H1 (cell line): ENCODE results near the gene SCN7A. TPM values are rescaled to one million over a fixed set of nuclear protein-coding genes. Genes with fewer than 3 reads are reported as not detected.

Experiments used
- FOSL1 ChIP-seq: IDR thresholded peaks from 2 replicates; pipeline ENCODE4 v1.6.1; 2011; ENCODE audit warnings: mild to moderate bottlenecking, low read depth, low read length, moderate library complexity; ENCODE audit not compliant: insufficient read depth
- RFX5 ChIP-seq: IDR thresholded peaks from 2 replicates; pipeline ENCODE4 v1.6.1; 2011; ENCODE audit warnings: low read depth, low read length, improper control_type of control experiment, borderline replicate concordance
- TAF7 ChIP-seq: optimal IDR thresholded peaks from 2 replicates; pipeline ENCODE3; 2011; ENCODE audit warnings: low read depth, mild to moderate bottlenecking, inconsistent platforms, low read length, moderate library complexity, borderline replicate concordance
- polyA plus RNA-seq, 7 experiments: library from polyadenylated mRNA; depleted of rRNA in 3 of 7; stranded (reverse) in 5 of 7; unstranded in 2 of 7; fragments of >200 nt in 5 of 7; fragments of 200-250 nt in 2 of 7; gene quantifications; 1 replicate in 5 of 7; 2 replicates in 1 of 7; 4 replicates in 1 of 7; pipeline versions ENCODE4 v1.2.1 to v1.2.3, GENCODE V29; 2011 to 2013; ENCODE audit warnings: missing spikeins in 2 of 7, mixed read lengths in 2 of 7
- total RNA-seq: library from RNA; stranded (reverse); fragmentation: NEBNext Ultra II Directional; extraction: Animal tissue kit (Norgen Biotek cat#: 25700); gene quantifications from 2 replicates; pipeline ENCODE4 v1.2.1, GENCODE V29; 2021

Gene SCN7A
- total and polyA plus RNA-seq, 2 of the 8 experiments (the other 6 are each of a cell fraction or from before 2014, with no cell fraction given) = 0.09 to 0.19 TPM

GRCh38 chr2:166405569-166405926, 88.5 kb downstream of the SCN7A start (continued):
- no peak for TF ChIP-seq FOSL1
- TF ChIP-seq RFX5 = no peak
- TF ChIP-seq TAF7 = no peak
